CD4-positive, alpha-beta T cell treated with Interleukin-10 for 1 hour (primary cell): ENCODE measurements around the gene KAT2B.
"Not testable (repeated sequence)": the region's sequence is repeated elsewhere in the genome, so short reads cannot be mapped to it uniquely, and the experiment has no call there.

ENCODE experiments used
- DNase-seq: peaks from one replicate; pipeline ENCODE4 v3.0.0-alpha.2; 2020

The KAT2B gene

DNA sequence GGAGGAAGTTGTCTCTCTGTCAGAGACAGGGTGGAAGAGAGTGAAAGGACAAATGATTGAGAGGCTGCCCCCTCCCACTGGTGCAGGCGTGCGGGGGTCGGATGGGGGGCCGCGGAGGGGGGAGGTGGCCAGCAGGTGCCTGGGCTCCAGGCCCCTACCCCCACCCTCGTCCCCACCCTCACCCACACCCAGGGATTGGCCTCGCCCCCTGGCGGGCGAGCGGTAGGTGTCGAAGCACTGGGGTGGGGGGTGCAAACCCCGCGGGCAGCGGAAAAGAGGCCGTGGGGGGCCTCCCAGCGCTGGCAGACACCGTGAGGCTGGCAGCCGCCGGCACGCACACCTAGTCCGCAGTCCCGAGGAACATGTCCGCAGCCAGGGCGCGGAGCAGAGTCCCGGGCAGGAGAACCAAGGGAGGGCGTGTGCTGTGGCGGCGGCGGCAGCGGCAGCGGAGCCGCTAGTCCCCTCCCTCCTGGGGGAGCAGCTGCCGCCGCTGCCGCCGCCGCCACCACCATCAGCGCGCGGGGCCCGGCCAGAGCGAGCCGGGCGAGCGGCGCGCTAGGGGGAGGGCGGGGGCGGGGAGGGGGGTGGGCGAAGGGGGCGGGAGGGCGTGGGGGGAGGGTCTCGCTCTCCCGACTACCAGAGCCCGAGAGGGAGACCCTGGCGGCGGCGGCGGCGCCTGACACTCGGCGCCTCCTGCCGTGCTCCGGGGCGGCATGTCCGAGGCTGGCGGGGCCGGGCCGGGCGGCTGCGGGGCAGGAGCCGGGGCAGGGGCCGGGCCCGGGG is at the start of gene KAT2B:
KAT2B (plus strand) TSS at position 682 of the 783 bp plus-strand sequence; CDS start at position 714, 32 bp downstream.
- DNase-seq, result peak; percentile 87

GRCh38 chr3:19994796-19995195 is 45.5 kb upstream of the KAT2B start:
- DNase-seq, result no peak

GRCh38 chr3:19997502-19997901 is 42.7 kb upstream of the KAT2B start:
- no peak for DNase-seq

GRCh38 chr3:20001932-20002331 is 38.3 kb upstream of the KAT2B start:
- DNase-seq, result no peak

DNA sequence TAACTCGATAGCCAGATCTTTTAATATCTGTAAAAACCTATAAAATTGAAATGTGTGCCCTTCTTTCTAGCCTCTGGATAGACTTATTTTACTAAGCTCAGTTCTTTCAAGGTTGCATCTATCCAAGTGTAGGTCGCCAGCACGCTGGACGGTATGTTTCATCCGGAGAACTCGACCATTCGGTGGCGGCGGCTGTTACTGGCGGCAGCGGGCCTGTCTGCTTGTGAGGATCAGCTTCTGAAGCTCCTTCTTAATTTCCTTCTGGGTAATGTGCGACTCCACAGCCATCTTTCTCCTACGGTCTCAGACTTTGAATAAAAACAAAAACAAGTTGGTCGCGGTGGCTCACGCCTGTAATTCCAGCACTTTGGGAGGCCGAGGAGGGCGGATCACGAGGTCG is 32.3 kb upstream of the KAT2B start:
- no peak for DNase-seq

DNA sequence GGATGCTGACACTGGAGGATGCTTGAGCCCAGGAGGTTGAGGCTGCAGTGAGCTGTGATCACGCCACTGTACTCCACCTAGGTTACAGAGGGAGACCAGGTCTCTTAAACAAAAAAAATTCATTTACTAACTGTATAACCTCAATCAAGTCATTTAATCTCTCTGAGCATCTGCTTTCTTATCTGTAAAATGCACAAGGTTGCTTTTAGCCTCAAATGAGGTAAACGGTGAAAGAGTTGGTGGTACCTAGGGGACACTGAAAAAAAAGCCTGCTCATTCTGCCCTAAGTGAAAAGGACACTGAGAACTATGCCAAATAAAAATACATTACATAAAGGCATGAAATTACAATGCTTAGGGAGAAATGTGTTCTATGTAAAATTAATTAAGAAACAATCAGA is 31.6 kb upstream of the KAT2B start:
- DNase-seq, result no peak

DNA sequence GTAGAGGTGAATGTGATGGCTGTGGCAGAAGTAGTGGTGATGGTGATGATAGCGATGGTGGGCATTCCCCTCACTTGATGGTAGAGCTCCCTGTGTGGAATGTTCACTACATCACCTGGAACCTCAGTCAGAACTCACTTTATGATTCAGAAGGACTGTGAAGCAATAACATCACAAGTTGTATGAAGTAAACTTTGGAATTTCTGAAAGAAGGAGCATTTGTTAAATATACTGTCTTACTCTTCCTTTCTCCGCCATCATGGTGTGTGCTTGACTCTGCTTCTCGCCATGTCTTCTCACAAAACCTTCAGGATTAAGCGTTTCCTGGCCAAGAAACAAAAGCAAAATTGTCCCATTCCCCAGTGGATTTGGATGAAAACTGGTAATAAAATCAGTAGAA is 28.1 kb upstream of the KAT2B start, which contains the start of gene PP2D1:
PP2D1 (minus strand) TSS at position 101 of the 400 bp plus-strand sequence. CDS start 192 bp downstream, outside the sequence.
- no peak for DNase-seq

GRCh38 chr3:20013396-20013795 is 26.9 kb upstream of the KAT2B start:
- DNase-seq, result no peak

- DNase-seq, result no peak
These were observed 24.7 kb upstream of the KAT2B start for GRCh38 chr3:20015525-20015924.

DNA sequence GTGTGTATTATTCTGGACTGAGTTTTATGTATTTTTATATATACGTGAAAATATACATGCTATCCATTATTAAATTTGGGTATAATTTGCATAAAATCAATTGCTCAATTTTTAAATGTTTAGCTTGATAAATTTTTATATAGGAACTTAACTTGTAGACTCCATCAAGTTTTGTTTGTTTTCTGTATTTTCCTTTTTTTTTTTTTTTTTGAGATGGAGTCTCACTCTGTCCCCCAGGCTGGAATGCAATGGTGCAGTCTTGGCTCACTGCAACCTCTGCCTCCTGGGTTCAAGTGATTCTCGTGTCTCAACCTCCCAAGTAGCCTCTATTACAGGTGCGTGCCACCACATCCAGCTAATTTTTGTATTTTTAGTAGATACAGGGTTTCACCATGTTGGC is 24.2 kb upstream of the KAT2B start:
- DNase-seq, result not testable (repeated sequence)

DNA sequence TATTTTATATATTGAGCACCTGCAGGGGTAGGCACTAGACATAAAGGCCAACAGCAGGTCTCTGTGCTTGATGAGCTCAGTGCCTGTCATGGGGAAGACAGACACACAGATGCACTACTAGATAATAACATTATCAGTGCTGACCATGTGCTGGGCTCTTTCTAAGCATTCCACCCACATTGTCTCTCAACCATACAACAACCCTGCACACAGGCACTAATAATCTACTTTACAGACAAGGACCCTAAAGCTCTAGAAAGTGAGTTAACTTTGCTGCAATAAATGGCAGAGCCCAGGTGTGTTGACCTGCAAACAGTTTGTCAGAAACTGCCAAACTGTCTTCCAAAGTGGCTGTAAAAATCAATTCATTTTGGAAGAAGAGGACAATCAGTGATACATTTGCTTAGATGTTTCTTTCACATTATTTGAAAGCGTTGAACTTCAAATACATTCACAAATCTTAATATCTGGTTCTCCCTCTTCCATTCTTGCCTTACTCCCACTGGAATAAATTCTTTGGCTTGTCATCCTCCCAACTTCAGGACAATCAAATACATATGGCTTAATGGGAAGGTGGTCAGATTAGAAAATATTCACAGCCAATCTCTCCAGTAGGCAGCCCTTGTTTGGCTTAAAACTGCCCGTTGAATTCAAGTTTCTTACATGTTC is 17.2 kb upstream of the KAT2B start:
- DNase-seq, result no peak

- no peak for DNase-seq
These were observed 16.4 kb upstream of the KAT2B start for GRCh38 chr3:20023623-20024405.

- no peak for DNase-seq
These were observed 13.1 kb upstream of the KAT2B start for GRCh38 chr3:20027136-20027535.

DNA sequence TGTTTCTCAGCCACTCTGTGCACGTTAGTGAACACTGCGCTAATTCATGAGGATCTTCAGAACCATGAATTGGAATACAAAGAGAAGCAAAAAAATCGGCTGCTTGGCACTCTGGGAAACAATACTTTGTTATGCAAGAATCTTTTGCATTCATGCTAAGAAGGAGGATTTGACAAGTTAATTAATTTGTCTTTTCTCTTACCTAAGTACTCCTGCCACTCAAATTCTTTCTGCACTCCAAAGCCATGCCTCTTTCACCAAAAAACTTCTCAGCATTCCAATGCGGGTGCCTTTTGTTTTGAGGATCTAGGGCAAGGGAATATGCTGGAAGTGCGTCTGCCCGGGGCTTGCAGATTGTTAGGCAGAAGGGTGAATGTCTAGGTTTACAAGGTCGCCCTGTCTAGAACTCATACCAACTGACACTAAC is 11.3 kb upstream of the KAT2B start:
- no peak for DNase-seq

- DNase-seq, result not testable (repeated sequence)
These were observed 8.3 kb upstream of the KAT2B start for GRCh38 chr3:20031939-20032338.

- no peak for DNase-seq
These were observed 5.2 kb upstream of the KAT2B start for GRCh38 chr3:20035019-20035418.

DNA sequence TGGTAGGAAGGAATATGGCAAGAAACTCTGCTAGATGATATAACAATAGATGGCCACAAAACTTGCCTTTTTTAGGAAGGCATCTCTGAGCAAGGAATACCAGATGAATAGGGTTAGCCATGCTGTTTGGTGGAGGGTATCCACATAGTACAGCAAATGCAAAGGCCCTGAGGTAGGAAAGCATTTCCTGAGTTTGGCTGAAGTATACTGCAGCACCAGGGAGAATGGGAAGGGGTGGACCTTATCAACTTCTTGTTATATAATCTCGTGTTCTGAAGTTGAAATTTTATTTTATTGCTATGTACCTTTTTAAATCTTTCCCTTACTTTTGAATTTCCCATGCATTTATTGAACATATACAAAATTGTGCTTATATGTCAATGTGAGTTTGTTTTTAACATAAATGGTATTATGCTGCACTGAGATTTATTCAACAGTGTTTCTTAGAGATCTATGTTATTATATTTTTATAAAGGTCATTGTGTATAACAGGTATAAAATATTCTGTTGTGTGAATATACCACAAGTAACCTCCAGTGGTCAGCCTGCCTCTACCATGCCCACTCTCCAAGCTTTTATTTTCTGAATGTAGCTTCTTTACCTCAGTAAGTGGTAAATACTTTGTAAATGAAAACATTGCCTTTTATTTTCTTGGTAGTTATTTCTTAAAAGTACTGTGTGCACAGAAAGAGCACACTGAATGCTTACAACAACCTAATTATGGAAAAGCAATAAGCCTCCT is 2.8 kb upstream of the KAT2B start:
- no peak for DNase-seq

GRCh38 chr3:20038699-20039465 is 1.4 kb upstream of the KAT2B start:
- no peak for DNase-seq

DNA sequence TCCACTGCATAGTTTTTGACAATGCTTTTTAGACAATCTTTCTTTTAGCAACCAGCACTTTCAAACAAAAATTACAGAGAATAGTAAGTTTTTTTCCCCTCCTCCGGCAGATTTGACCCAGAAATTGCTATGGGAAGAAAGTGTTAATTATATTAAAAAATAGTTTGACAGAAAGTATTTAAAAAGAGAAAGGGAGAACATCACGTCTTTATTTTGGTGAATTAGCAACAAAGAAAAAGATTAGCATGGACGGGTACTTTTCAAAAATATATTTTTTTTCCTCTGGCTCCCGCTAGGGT is 831 bp upstream of the KAT2B start:
- DNase-seq, result no peak

- DNase-seq, result peak; percentile 71
These were observed 426 bp downstream of the KAT2B start for GRCh38 chr3:20040548-20041196.

GRCh38 chr3:20041197-20041780 is 1.0 kb downstream of the KAT2B start:
- DNase-seq, result peak; percentile 76
